Measurements from ENCODE around the gene GMPR.
"Not testable (repeated sequence)": the region's sequence is repeated elsewhere in the genome, so short reads cannot be mapped to it uniquely, and the experiment has no call there.

The GMPR gene

DNA sequence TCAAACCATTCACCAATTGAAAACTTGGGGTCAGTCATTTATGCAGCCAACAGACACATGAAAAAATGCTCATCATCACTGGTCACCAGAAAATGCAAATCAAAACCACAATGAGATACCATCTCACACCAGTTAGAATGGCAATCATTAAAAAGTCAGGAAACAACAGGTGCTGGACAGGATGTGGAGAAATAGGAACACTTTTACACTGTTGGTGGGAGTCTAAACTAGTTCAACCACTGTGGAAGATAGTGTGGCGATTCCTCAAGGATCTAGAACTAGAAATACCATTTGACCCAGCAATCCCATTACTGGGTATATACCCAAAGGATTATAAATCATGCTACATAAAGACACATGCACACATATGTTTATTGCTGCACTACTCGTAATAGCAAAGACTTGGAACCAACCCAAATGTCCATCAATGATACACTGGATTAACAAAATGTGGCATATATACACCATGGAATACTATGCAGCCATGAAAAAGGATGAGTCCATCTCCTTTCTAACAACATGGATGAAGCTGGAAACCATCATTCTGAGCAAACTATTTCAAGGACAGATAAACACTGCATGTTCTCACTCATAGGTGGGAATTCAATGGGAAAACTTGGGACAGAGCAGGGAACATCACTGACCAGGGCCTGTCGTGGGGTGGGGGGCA, 13.2 kb upstream of the GMPR start:
- DNase-seq (ENCODE audit: low spot score), result not testable (repeated sequence)

DNA sequence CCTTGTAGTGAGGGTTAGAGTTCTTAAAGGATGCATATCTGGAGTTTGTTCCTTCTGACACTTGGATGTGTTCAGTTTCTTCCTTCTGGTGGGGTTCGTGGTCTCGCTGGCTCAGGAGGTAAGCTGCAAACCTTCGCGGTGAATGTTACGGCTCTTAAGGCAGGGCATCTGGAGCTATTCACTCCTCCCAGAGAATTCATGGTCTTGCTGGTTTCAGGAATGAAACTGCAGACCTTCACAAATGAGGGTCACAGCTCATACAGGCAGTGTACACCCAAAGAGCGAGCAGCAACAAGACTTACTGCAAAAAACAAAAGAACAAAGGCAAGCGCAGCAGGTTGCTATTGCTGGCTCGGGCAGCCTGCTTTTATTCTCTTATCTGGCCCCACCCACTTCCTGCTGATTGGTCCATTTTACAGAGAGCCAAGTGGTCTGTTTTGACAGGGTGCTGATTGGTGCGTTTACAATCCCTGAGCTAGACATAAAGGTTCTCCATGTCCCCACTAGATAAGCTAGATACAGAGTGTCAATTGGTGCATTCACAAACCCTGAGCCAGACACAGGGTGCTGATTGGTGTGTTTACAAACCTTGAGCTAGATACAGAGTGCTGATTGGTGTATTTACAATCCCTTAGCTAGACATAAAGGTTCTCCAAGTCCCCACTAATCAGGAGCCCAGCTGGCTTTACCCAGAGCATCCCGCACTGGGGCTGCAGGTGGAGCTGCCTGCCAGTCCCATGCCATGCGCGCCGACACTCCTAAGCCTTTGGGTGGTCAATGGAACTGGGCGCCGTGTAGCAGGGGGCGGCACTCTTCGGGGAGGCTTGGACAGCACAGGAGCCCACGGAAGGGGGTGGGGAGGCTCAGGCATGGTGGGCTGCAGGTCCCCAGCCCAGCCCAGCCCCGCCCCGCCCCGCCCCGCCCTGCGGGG, 12.0 kb upstream of the GMPR start:
- not testable (repeated sequence) for DNase-seq (ENCODE audit: low spot score)

DNA sequence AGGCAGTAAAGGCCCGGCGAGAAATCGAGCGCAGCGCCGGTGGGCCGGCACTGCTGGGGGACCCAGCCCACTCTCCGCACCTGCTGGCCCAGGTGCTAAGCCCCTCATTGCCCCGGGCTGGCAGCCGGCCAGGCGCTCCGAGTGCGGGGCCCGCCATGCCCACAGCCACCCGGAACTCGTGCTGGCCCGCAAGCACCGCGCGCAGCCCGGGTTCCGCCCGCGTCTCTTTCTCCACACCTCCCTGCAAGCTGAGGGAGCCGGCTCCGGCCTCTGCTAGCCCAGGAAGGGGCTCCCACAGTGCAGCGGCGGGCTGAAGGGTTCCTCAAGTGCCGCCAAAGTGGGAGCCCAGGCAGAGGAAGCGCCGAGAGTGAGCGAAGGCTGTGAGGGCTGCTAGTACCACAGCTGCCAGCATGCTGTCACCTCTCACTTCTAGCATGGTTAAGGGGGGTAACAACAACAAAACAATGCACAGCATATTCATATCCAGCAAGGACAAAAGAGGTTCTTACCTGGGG, 11.3 kb upstream of the GMPR start:
- DNase-seq (ENCODE audit: low spot score), result no peak

DNA sequence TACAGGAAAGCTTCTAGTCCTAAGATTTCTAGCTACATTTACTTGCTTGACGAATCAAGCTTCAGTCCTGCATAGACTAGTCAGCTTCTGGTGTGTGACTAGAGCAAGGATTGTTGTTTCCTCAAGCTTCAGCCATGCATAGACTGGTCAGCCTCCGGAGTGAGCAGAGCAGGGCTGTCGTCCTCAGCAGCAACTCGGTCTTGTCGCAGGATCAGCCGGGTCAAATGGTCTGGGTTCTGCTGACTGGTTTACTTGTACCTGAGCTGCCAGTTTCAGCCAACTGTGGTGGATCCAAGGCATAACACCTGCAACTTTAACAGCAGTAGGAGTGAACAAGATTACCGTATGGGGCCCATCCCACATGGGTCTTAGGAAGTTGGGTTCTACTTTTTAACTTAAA, 10.8 kb upstream of the GMPR start:
- DNase-seq (ENCODE audit: low spot score), result no peak

DNA sequence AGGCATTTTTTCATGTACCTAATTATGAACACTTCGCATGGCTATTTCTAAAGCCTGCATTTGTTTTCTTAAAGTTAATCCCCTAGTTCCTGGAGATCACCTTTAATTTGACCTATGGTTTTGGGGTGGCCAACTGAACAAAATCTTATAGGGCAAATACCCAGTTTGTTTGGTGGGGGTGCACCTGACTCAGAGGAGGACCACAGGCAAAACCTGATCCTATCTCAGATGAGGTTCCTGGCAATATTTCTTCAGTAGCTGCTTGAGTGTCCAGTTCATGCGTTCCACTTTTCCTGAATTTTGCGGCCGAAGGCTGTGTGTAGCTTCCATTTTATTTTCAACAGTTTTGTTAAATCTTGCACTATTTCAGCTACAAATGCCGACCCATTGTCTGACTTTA, 10.3 kb upstream of the GMPR start:
- no peak for DNase-seq (ENCODE audit: low spot score)

DNA sequence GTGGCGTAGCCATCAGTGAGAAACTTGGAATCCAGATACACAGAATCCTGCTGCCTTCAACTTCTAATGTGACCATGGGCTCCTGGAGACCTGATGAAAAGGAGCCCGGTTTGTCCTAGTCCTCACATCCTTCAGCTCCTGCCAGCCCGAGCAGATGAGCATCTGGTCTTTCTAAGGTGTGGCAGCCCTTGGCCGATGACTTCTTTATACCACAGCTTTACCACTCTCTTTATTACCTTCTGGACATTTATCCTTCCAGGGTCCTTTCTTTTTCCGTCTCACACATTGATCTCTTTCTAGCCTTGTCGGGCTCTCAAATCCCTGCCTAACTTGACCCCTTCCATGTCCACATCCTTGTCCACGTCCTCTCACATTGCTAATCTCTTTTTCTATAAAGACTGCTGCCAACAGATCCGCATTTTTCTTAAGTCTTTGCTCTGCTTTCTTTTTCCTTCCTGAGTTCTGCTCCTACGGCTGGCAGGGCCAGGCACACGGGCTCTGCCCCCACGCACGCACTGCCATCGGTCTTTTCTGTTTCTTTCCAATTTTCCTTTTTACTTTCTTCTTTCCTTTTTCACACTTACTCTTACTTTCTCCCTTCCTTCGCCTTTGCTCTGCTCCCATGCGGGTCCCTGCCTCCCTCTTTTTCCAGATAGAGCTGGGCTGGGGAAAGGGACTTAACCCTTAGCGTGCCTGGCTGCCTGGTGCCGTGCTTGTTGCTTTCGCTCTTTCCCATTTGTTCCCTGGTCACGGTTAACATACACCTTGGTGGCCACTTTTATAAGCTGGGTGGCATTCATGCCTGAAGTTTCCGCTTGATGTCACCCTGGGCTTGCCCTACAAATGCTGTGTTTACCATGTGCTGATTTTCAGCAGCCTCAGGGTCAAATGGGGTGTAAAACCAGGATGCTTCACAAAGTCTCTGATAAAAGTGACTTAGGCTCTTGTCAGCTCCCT, 9.4 kb upstream of the GMPR start:
- DNase-seq (ENCODE audit: low spot score), result no peak

DNA sequence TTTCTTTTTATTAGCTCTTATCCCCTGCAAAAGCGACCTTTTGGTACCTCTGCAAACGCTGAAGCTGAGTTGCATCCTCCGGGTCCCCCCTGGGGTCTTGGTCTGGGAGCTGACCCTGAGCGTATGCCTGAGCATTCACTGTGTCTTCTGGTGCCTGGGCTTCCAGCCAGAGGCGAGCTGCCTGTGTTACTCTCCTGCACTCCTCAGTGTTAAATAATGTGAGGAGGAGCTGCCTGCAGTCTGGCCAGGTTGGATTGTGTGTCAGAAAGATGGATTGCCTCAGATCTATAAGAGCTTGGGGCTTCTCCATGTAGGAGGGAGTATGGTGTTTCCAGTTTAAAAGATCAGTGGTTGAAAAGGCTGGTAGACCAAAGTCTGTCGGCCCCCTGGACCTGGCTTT, 8.7 kb upstream of the GMPR start:
- no peak for DNase-seq (ENCODE audit: low spot score)

DNA sequence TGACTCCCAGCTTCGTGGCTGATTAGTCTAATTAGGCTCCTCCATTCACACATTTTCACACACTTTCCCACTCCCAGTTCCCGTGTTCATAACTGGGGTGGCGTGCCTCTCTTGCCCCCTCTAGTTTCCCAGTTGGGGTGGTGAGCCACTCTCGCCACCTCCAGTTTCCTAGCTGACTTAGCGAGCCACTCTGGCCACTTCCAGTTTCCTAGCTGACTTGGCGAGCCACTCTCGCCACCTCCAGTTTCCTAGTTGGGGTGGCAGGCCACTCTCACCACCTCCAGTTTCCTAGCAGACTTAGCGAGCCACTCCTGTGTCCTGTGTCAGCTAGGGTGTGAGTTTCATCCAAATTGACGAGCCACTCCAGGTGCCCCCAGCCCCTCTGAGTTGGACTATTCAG, 7.4 kb upstream of the GMPR start:
- DNase-seq (ENCODE audit: low spot score), result no peak

DNA sequence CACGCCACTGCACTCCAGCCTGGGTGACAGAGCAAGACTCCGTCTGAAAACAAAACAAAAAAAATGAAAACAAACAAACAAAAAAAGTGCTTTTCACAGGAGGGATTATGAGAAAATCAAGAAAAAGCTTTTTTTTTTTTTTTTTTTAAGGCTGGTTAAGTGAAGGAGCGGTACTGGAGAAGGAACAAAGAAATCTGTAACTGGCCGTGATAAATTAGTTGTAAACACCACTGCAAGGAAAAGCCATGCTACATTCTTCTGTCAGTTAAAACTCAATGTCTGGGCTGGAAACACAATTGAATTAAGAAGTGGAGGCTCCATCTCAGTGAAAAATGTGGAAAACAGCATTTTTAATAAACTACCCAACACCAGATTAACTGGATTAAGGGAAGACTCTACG, 6.3 kb upstream of the GMPR start:
- no peak for DNase-seq (ENCODE audit: low spot score)

DNA sequence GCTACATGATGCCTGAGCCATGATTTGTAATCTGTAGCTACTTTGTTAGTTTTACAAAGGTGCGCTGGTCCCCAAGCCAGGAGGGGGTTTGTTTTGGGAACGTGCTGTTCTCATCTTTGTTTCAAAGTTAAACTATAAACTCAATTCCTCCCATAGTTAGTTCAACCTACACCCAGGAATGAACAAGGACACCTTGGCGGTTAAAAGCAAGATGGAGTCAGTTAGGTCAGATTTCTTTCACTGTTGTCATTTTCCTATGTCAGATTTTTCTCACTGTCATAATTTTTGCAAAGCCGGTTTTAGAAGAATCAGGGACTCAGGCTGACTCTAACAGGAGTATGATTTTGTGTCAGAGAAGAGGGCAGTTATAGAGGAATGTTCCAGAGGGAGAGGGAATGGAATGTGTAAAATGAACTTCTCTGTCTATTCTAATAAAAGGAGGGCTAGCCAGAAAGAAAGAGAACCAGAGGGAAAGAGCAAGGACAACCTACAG, 2.3 kb upstream of the GMPR start:
- DNase-seq (ENCODE audit: low spot score), result no peak

DNA sequence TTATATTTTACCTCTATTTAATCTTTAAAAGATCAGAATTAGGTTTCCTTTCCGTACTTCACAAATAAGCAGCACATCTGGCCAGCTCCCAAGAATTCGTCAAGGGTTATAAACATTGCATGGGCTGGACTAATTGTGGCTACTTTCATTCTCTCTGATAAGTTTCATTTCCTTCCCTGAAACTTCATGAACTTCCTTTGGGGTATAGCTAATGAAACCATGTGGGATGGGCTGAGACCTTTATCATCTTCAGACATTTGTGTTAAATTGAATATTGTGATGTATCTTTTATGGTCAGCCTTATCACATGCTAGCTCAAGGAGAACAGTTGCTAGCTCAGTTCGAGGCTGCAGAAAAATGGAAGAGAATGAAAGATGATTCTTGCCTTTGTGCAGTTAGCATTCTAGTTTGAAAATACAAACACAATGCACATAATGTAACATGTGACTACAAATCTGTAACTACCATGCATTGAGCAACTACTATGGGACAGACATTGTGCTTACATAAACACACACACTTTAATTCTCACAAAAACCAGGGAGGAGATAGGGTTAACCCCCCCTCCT, 1.7 kb upstream of the GMPR start:
- no peak for DNase-seq (ENCODE audit: low spot score)

DNA sequence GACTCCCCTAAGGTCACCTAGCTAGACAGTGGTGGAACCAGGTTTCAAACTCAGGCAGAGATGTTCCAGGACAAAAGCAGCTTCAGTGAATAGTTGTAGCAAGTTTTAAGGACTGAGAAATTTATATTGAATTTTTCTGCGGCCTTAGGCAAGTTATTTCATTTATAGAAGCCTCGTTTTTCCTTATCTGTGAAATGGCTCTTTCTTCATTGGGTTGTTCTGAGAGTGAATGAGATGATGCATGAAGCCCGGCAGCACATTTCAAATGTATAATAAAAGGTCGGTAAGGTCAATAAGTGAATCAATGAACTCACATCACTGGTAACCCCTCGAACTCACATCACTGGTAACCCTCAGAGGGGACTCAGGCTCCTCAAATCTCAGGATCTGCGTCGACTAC, 1.1 kb upstream of the GMPR start:
- DNase-seq (ENCODE audit: low spot score), result no peak

DNA sequence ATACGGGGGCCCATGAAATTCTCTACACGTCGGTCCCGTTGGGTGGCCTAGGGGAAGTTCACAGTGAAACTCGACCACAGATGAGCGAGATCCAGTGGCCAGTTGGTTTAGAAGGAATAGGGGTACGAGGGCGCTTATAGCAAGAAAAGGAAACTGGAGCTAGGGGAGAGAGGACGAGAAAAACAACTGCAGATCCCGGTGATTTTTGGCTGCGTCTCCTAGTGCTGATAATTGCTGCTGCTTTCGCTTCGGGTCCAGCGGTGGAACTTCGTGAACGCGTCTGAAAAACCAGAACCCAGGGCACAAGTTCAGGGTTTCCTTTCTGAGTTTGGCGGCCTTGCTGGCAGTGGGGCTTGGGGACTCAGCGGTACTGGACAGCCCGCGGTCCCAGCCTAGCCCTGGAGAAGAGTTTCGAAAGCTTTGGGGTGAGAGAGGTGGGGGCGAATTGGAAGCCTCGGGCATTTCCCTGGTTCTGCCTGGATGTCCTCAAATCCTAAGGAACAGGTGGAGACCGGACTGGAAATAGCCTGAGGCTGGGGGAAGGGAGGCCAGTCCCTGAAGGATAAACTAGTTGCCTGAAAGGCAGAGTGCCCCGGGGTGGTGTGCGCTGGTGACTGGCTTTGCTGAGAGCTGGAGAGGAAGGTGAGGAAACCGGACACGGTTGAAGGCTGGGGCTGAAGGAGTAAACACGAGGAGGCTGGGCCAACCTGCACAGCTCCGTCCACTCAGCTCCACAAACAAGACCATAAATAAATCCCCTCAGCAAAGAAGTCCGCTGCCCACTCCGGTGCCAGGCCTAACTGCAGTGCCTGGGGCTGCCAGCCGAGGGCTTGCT, 793 bp downstream of the GMPR start:
- DNase-seq (ENCODE audit: low spot score), result peak; percentile 79

DNA sequence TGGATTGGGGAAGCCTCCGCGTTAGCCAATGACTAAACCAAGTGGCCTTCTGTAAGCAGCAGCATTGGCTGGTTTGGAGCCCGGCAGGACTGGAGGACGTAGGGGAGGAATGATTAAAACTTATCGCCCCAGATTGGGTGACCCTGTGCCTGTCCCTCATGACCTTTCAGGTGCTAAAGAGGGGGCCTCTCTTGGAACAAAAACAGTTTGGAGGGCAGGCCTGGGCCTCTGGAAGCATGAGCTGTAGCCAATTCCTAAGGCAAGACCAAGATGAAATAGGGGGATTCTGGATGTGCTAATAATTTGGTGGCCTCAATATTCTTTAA, 1.4 kb downstream of the GMPR start:
- DNase-seq (ENCODE audit: low spot score), result no peak

DNA sequence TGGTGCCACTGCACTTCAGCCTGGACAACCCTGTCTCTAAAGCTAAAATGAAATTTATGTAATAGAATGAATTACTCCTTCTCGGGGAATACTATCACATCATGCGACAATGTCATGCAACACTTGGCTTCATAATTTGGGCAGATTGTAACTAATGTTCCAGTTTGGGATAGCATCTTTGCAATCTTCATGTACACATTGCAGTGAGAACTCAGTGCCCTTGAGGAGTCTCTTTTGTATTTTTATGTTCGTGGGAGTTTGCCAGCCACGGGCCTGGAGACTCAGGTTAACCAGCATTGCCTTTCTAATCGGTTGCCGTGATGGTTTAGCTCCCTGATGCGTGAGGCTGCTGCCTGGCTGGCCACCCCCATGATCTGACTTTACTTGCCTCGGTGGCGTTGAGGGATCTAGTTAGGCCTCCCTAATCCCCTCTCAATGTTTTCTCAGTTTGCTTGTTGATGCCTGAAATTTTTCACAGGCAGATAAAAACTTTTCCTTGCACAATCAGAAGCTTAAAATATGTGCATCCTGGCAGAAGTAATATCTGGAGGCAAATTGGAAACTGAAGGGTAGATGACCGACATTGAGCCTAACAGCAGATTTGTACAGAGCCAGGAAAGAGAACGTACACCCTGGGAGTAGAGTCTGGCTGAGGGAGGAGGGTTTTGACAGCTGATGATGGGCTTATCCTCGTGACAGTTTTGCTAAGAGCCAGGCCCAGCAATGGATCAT, 2.4 kb downstream of the GMPR start:
- DNase-seq (ENCODE audit: low spot score), result no peak

DNA sequence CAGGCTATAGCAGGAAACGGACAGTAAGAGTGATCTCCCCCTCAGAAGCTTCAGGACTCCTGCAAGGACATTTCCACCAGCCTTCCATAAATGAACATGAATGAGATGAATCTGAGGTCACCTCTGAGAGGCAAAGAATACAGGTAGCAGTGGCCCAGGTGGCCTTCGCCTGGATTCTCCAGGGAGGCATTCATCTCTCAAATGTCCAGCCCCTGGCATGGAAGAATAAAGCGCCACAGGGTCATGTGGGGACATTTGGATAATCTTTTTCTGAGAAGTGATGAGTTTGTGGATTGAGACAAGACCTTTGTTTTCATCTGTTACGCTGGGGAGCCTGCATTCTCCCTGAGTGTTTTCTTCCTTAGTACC, 2.9 kb downstream of the GMPR start:
- DNase-seq (ENCODE audit: low spot score), result no peak

DNA sequence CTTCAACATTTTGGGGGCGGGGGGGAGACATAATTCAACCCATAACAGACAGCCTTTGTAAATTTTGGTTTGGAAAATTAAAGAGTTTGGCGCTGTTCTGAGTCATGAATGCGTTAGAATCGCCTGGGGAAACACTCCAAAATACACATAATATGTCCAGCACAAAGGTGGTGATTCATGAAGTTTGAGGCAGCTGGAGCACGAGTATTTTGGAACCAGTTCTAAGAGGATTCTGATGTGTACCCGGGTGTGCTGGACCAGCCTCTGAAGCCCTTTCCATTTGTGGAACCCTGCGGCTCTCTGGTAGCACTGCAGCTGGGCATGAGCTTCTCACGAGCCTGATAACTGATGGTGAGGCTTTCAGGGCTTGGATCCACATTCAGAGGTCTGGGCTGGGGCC, 4.7 kb downstream of the GMPR start:
- DNase-seq (ENCODE audit: low spot score), result no peak

DNA sequence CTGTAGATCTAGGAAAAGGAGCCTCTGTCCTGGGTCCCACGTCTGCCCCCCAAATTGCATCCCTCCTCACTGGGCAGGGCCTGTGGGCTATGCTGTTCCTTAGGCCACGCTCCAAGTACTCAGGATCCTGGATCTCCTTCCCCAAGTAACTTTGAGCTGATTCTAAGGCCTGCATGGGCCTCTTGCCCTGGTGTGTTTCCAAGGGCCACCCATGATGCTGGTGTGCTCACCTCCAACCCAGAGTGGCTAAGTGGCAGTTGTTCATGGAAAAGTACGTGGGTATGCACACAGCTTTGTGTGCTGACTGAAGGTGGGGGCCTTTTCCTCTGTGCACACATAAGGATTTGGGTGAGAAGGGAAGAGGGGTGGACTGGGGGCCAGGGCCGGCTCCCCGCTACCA, 5.3 kb downstream of the GMPR start:
- DNase-seq (ENCODE audit: low spot score), result no peak

DNA sequence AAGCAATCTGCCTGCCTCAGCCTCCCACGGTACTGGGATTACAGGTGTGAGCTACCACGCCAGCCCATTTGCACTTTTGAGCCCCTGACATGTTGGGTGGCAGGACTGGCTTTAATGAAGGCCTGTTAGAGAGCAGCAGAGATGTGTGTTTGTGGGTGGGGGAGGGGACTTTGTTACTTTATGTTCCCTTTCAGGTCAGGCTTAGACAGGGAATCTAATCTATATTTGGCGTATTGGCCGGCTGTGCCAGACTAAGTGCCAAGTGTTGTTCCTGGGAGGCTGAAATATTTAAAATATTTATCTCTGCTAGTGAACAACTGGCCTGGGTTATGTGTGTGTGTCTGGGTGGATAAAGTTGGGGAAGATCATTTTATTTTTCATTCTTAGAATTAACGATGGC, 6.1 kb downstream of the GMPR start:
- DNase-seq (ENCODE audit: low spot score), result no peak

DNA sequence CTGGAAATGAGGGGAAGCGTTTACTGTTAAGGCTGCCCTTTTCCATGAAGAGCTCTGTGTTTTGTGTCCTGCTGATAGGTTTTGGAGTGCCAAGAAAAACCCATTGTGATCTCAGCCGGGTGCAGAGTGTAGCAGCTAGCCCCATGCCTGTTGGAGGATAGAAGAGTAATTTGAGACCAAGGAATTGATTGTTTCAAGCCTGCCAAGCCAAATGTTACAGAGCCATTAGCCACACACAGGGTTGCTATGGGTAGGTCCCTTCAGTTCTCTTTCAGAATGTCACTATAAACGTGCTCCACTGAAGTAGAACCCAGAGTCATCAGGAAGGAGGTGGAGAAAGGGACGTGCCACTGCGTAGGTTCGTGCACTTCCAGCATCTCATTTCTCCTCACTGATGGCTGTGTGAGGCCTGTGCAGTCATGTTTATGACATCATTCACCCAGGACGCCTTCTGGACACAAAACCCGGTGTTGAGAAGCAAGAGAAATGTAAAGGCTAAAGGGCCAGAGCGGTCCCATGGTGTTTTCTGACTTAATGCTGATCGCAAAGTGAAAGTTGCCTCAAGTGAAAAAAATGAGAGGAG, 6.6 kb downstream of the GMPR start:
- no peak for DNase-seq (ENCODE audit: low spot score)

Measured in globus pallidus (tissue), 1 donor.